A549 (cell line): ENCODE measurements around the gene TYW1. TPM values are rescaled to one million over a fixed set of nuclear protein-coding genes. Genes with fewer than 3 reads are reported as not detected.

Experiments
- ATAC-seq, 2 experiments: fragments of 200-7000 bp in 1 of 2; fragments of >200 bp in 1 of 2; cut with Nextera tagmentation in 1 of 2; cut with Tn5 transposase in 1 of 2; 3 replicates each; pipeline versions ENCODE4 v1.8.0 to v1.9.1; 2018 to 2020; ENCODE audit warnings: mild to moderate bottlenecking in 1 of 2, moderate library complexity in 1 of 2
- CTCF ChIA-PET: fragments of 300-600 bp; sonication (Branson Sonifier 250); formaldehyde crosslinking; extraction: SDS; loops from one replicate; lab custom pipeline; 2021; ENCODE audit warnings: antibody characterized with exemption, inconsistent platforms; lab: Yijun Ruan, JAX
- POLR2A ChIA-PET: fragments of 350-600 bp; formaldehyde crosslinking; extraction: SDS; loops from one replicate; lab custom pipeline; 2021; ENCODE audit warnings: antibody characterized with exemption, inconsistent platforms; lab: Yijun Ruan, JAX
- DNase-seq, 2 experiments: peaks; one replicate each; pipeline versions ENCODE4 v3.0.0 to v3.0.0-alpha.2; 2011 to 2016; ENCODE audit warnings: low read depth in 1 of 2, low spot score in 1 of 2
- FAIRE-seq: peaks from 2 replicates; lab custom pipeline; 2011; peaks lifted over from hg19 to GRCh38; lab: Jason Lieb, UNC
- H3K27ac ChIP-seq, 2 experiments: fragments of >200 bp; sonication (Bioruptor Twin); formaldehyde crosslinking; 3 replicates each; pipeline ENCODE4 v1.5.1; 2016 to 2017
- H3K4me1 ChIP-seq: fragments of >200 bp; sonication (Bioruptor Twin); formaldehyde crosslinking; 3 replicates; pipeline ENCODE4 v1.6.1; 2016
- H3K4me2 ChIP-seq: fragments of >200 bp; sonication (Bioruptor Twin); formaldehyde crosslinking; 3 replicates; pipeline ENCODE4 v1.6.1; 2016
- H3K4me3 ChIP-seq: fragments of >200 bp; sonication (Bioruptor Twin); formaldehyde crosslinking; 3 replicates; pipeline ENCODE4 v1.5.1; 2016
- H3K9me3 ChIP-seq: fragments of >200 bp; sonication (Bioruptor Twin); formaldehyde crosslinking; 3 replicates; pipeline ENCODE4 v1.6.1; 2016
- CBX2 ChIP-seq: fragments of 200-600 bp; sonication (generic); IDR thresholded peaks from 2 replicates; pipeline ENCODE4 v1.6.1; 2016; ENCODE audit warnings: low read depth, mild to moderate bottlenecking, borderline replicate concordance
- CEBPB ChIP-seq, 2 experiments: fragments of >200 bp in 1 of 2; sonication (Bioruptor Twin) in 1 of 2; formaldehyde crosslinking in 1 of 2; IDR thresholded peaks; 2 replicates each; pipeline ENCODE4 v1.6.1; 2012 to 2016
- CHD2 ChIP-seq: fragments of 150-350 bp; IDR thresholded peaks from 2 replicates; pipeline ENCODE4 v1.6.1; 2014; ENCODE audit warnings: low read length; ENCODE audit not compliant: partially characterized antibody
- CHD4 ChIP-seq: fragments of 200-600 bp; sonication (generic); IDR thresholded peaks from 2 replicates; pipeline ENCODE4 v1.6.1; 2016; ENCODE audit warnings: antibody characterized with exemption, mild to moderate bottlenecking, borderline replicate concordance
- FOXS1 ChIP-seq: fragments of 250-450 bp; sonication (Bioruptor Pico); IDR thresholded peaks from 2 replicates; pipeline ENCODE4 v1.5.0; 2020; ENCODE audit warnings: mild to moderate bottlenecking, moderate library complexity
- KDM5A ChIP-seq: fragments of 200-600 bp; sonication (generic); IDR thresholded peaks from 2 replicates; pipeline ENCODE4 v1.6.1; 2016; ENCODE audit warnings: antibody characterized with exemption, mild to moderate bottlenecking
- MAZ ChIP-seq: fragments of 150-350 bp; IDR thresholded peaks from 2 replicates; pipeline ENCODE4 v1.6.1; 2014; ENCODE audit warnings: antibody characterized with exemption, low read depth, low read length, borderline replicate concordance
- MYC ChIP-seq: IDR thresholded peaks from 2 replicates; pipeline ENCODE4 v1.6.1; 2012; ENCODE audit warnings: mild to moderate bottlenecking, inconsistent platforms, low read length, improper control_type of control experiment, borderline replicate concordance
- NFE2L2 ChIP-seq: fragments of 150-350 bp; conservative IDR thresholded peaks from 2 replicates; pipeline ENCODE4 v1.6.1; 2014; ENCODE audit warnings: low read length
- NPAS2 ChIP-seq: fragments of 250-450 bp; sonication (Bioruptor Pico); IDR thresholded peaks from 2 replicates; pipeline ENCODE4 v1.8.0; 2022; ENCODE audit warnings: mild to moderate bottlenecking, moderate library complexity, borderline replicate concordance
- RCOR1 ChIP-seq: fragments of 150-350 bp; IDR thresholded peaks from 2 replicates; pipeline ENCODE4 v1.6.1; 2014; ENCODE audit warnings: antibody characterized with exemption, low read length, low read depth
- RNF2 ChIP-seq: fragments of 200-600 bp; sonication (generic); IDR thresholded peaks from 2 replicates; pipeline ENCODE4 v1.6.1; 2016; ENCODE audit warnings: low read depth, mild to moderate bottlenecking, antibody characterized with exemption, moderate library complexity, borderline replicate concordance
- SMC3 ChIP-seq: fragments of >200 bp; sonication (Bioruptor Twin); formaldehyde crosslinking; IDR thresholded peaks from 3 replicates; pipeline ENCODE4 v1.6.1; 2018; ENCODE audit warnings: inconsistent platforms
- SREBF2 ChIP-seq: fragments of 450-650 bp; IDR thresholded peaks from 2 replicates; pipeline ENCODE4 v1.6.1; 2014; ENCODE audit warnings: mild to moderate bottlenecking, moderate library complexity
- ZSCAN20 ChIP-seq: fragments of 250-450 bp; sonication (Bioruptor Pico); IDR thresholded peaks from 2 replicates; pipeline ENCODE4 v1.8.0; 2022; ENCODE audit warnings: mild to moderate bottlenecking, moderate library complexity
- WGBS: methylation state at CpG from one replicate; pipeline ENCODE4 v1.1.6; 2017; ENCODE audit errors: missing lambda C conversion rate; 5-methylcytosine and 5-hydroxymethylcytosine counted together
- polyA plus RNA-seq, 4 experiments: library from polyadenylated mRNA; depleted of rRNA in 3 of 4; stranded (reverse); fragments of >200 nt; fragmentation: RNase III in 1 of 4; extraction: RNeasy Plus Mini Kit Qiagen cat#74134 plus additional on column Dnase treatment in 1 of 4; gene quantifications; 2 replicates in 3 of 4; 3 replicates in 1 of 4; pipeline ENCODE4 v1.2.3, GENCODE V29; 2011 to 2017
- TF ChIP-seq, protein P1 (sequence below): IDR thresholded peaks from 2 replicates; pipeline ENCODE4 v1.6.1; 2012
- TF ChIP-seq, protein P2 (sequence below): fragments of 450-650 bp; IDR thresholded peaks from 2 replicates; pipeline ENCODE4 v1.6.1; 2014; ENCODE audit warnings: antibody characterized with exemption
- TF ChIP-seq, protein P3 (sequence below): fragments of 250-450 bp; sonication (Bioruptor Pico); IDR thresholded peaks from 2 replicates; pipeline ENCODE4 v1.5.0; 2021; ENCODE audit warnings: mild to moderate bottlenecking, moderate library complexity, borderline replicate concordance
- TF ChIP-seq, protein P4 (sequence below): fragments of 150-350 bp; IDR thresholded peaks from 2 replicates; pipeline ENCODE4 v1.6.1; 2014; ENCODE audit warnings: low read depth, mild to moderate bottlenecking, low read length
- TF ChIP-seq, protein P5 (sequence below): fragments of 200-600 bp; sonication (generic); IDR thresholded peaks from 2 replicates; pipeline ENCODE4 v1.6.1; 2016; ENCODE audit warnings: antibody characterized with exemption, mild to moderate bottlenecking, moderate library complexity
- TF ChIP-seq, protein P6 (sequence below): IDR thresholded peaks from 2 replicates; pipeline ENCODE4 v1.6.1; 2012; ENCODE audit warnings: low read depth, borderline replicate concordance

TYW1 gene
- polyA plus RNA-seq, 2 of the 4 experiments (the other 2 are of a cell fraction): 15.3 to 26.9 TPM

DNA sequence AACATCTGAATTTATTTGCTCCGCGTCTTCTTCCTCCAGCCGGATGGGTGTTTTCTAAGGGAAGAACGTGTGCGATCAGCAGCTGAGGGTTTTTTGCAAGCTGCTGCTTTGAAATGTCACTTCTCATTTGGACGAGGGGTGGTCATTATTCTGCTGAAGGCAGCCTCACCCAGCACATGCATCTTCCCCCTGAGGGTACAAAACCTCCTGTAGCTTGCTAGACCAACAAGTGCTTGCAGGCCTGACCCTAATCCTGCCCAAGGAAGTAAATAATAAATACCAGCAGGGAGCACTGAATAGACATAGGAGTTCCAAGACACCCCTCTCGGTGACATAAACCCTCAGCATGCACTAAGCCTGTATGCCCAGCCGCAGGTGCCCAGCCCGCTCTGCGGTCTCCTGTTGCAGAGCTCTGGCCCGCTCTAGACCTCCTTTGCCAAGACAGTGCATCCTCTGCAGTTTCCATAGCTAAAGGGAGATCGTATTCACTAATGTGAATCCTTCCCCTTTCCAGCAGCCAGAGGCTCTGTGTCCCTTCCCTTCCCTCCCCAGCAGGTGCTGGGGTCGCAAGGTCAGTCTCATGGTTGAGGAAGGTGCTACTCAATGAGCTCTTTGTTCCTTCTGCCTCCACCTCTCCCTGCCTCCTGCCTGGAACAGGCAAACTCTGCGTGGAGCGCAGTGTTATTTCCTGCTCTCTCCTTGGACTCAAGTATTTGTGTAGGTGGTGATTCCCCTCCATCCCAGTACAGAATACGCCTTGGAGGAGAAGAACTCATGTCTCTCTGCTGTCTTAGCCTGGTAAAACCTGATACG, 37.9 kb upstream of the TYW1 start:
- FAIRE-seq (no peak), DNase-seq (no peak), ATAC-seq (no peak; a peak in 1 of 6 replicates)
- H3K4me3 ChIP-seq: no peak overlapping the region
- H3K4me1 ChIP-seq: no peaks in the 10 kb centered on the region
- no peak overlapping the region for H3K4me2 ChIP-seq
- H3K27ac ChIP-seq: no peak overlapping the region
- TF ChIP-seq, protein P1, sequence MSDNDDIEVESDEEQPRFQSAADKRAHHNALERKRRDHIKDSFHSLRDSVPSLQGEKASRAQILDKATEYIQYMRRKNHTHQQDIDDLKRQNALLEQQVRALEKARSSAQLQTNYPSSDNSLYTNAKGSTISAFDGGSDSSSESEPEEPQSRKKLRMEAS: no peak
- TF ChIP-seq RNF2 (no peak), CBX2 (no peak), CHD4 (no peak), NPAS2 (CRISPR knock-in tag) (no peak), RCOR1 (no peak), FOXS1 (CRISPR knock-in tag) (no peak)
- TF ChIP-seq, protein P2, sequence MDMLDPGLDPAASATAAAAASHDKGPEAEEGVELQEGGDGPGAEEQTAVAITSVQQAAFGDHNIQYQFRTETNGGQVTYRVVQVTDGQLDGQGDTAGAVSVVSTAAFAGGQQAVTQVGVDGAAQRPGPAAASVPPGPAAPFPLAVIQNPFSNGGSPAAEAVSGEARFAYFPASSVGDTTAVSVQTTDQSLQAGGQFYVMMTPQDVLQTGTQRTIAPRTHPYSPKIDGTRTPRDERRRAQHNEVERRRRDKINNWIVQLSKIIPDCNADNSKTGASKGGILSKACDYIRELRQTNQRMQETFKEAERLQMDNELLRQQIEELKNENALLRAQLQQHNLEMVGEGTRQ: no peak
- TF ChIP-seq, protein P3, sequence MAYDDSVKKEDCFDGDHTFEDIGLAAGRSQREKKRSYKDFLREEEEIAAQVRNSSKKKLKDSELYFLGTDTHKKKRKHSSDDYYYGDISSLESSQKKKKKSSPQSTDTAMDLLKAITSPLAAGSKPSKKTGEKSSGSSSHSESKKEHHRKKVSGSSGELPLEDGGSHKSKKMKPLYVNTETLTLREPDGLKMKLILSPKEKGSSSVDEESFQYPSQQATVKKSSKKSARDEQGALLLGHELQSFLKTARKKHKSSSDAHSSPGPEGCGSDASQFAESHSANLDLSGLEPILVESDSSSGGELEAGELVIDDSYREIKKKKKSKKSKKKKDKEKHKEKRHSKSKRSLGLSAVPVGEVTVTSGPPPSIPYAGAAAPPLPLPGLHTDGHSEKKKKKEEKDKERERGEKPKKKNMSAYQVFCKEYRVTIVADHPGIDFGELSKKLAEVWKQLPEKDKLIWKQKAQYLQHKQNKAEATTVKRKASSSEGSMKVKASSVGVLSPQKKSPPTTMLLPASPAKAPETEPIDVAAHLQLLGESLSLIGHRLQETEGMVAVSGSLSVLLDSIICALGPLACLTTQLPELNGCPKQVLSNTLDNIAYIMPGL: no peak
- TF ChIP-seq, protein P4, sequence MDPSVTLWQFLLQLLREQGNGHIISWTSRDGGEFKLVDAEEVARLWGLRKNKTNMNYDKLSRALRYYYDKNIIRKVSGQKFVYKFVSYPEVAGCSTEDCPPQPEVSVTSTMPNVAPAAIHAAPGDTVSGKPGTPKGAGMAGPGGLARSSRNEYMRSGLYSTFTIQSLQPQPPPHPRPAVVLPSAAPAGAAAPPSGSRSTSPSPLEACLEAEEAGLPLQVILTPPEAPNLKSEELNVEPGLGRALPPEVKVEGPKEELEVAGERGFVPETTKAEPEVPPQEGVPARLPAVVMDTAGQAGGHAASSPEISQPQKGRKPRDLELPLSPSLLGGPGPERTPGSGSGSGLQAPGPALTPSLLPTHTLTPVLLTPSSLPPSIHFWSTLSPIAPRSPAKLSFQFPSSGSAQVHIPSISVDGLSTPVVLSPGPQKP: no peak
- WGBS: 93% methylated on average over 17 of the region's 17 CpGs
- ChIA-PET CTCF (interaction anchor here (0.6 kb wide), 1 partner anchor 412 kb away, joined by 3 read pairs; no protein-coding TSS in a partner anchor), POLR2A (interaction anchor here (0.9 kb wide), 1 partner anchor 37 kb away, joined by 3 read pairs; the partner anchor contains the start of gene SBDS)
- H3K9me3 ChIP-seq: no peaks in the 10 kb centered on the region

DNA sequence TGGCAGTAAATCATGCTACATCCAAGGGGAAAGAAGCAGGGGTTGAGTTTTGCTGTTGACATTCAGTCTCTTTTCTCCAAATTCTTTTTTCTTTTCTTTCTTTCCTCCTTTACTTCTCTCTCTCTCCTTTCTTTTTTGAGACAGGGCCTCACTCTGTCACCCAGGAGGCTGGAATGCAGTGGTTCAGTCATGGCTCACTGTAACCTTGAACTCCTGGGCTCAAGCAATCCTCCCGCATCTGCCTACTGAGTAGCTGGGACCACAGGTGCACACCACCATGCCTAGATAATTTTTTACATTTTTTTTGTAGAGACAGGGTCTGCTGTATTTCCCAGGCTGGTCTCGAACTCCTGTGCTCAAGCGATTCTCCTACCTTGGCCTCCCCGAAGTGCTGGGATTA, 36.4 kb upstream of the TYW1 start:
- no peak for DNase-seq
- 95% methylated on average over 4 of the region's 4 CpGs for WGBS
- Histone ChIP-seq H3K4me2 (no peak overlapping the region), H3K27ac (no peak overlapping the region), H3K4me1 (no peaks in the 10 kb centered on the region), H3K4me3 (no peak overlapping the region), H3K9me3 (no peaks in the 10 kb centered on the region)
- ChIA-PET POLR2A (no interaction called here), CTCF (no interaction called here)
- no peak for ATAC-seq
- TF ChIP-seq SREBF2: no peak
- no peak for TF ChIP-seq RNF2
- TF ChIP-seq MAZ: no peak
- no peak for TF ChIP-seq KDM5A
- TF ChIP-seq ZSCAN20 (CRISPR knock-in tag): no peak
- TF ChIP-seq MYC: no peak
- TF ChIP-seq CEBPB (IDR thresholded peaks at IDR 0.05): no peak
- TF ChIP-seq, protein P5, sequence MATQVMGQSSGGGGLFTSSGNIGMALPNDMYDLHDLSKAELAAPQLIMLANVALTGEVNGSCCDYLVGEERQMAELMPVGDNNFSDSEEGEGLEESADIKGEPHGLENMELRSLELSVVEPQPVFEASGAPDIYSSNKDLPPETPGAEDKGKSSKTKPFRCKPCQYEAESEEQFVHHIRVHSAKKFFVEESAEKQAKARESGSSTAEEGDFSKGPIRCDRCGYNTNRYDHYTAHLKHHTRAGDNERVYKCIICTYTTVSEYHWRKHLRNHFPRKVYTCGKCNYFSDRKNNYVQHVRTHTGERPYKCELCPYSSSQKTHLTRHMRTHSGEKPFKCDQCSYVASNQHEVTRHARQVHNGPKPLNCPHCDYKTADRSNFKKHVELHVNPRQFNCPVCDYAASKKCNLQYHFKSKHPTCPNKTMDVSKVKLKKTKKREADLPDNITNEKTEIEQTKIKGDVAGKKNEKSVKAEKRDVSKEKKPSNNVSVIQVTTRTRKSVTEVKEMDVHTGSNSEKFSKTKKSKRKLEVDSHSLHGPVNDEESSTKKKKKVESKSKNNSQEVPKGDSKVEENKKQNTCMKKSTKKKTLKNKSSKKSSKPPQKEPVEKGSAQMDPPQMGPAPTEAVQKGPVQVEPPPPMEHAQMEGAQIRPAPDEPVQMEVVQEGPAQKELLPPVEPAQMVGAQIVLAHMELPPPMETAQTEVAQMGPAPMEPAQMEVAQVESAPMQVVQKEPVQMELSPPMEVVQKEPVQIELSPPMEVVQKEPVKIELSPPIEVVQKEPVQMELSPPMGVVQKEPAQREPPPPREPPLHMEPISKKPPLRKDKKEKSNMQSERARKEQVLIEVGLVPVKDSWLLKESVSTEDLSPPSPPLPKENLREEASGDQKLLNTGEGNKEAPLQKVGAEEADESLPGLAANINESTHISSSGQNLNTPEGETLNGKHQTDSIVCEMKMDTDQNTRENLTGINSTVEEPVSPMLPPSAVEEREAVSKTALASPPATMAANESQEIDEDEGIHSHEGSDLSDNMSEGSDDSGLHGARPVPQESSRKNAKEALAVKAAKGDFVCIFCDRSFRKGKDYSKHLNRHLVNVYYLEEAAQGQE: no peak
- TF ChIP-seq, protein P2: no peak
- TF ChIP-seq NFE2L2: no peak
- TF ChIP-seq SMC3: no peak
- TF ChIP-seq CHD2: no peak
- TF ChIP-seq, protein P6, sequence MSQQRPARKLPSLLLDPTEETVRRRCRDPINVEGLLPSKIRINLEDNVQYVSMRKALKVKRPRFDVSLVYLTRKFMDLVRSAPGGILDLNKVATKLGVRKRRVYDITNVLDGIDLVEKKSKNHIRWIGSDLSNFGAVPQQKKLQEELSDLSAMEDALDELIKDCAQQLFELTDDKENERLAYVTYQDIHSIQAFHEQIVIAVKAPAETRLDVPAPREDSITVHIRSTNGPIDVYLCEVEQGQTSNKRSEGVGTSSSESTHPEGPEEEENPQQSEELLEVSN: no peak
- no peak for FAIRE-seq
